Breast epithelium (tissue), 4 donors: ENCODE data around the gene EPHB2. TPM values are rescaled to one million over a fixed set of nuclear protein-coding genes. Genes with fewer than 3 reads are reported as not detected.

ENCODE experiments used
- DNase-seq, 2 donors: peaks; one replicate each; pipeline ENCODE4 v3.0.0-alpha.2; 2019; ENCODE audit warnings: low spot score in 2 of 2
- H3K27ac ChIP-seq, 2 donors: fragments of 200-600 bp; sonication (generic) in 1 of 2; one replicate each; pipeline ENCODE4 v1.5.1; 2016 to 2019; ENCODE audit warnings: mild to moderate bottlenecking in 1 of 2
- H3K27me3 ChIP-seq, 2 donors: fragments of 200-600 bp; sonication (generic) in 1 of 2; one replicate each; pipeline versions ENCODE4 v1.5.1 to v1.6.0; 2017 to 2019; ENCODE audit warnings: control low read depth in 1 of 2, mild to moderate bottlenecking in 1 of 2
- H3K36me3 ChIP-seq: fragments of 200-600 bp; one replicate; pipeline ENCODE4 v1.5.1; 2019
- H3K4me1 ChIP-seq, 2 donors: fragments of 200-600 bp; sonication (generic); one replicate each; pipeline ENCODE4 v1.5.1; 2016 to 2019; ENCODE audit warnings: control low read depth in 1 of 2
- H3K4me3 ChIP-seq, 3 donors: fragments of 200-600 bp; sonication (generic); 1 replicate in 2 of 3; 2 replicates in 1 of 3; pipeline ENCODE4 v1.5.1; 2016 to 2019; ENCODE audit warnings: mild to moderate bottlenecking in 3 of 3, moderate library complexity in 2 of 3
- H3K9me3 ChIP-seq, 2 donors: fragments of 200-600 bp; sonication (generic) in 1 of 2; one replicate each; pipeline ENCODE4 v1.5.1; 2016 to 2019; ENCODE audit warnings: control low read depth in 1 of 2
- POLR2A ChIP-seq: fragments of 450-650 bp; IDR thresholded peaks from one replicate; pipeline ENCODE4 v1.6.1; 2016; ENCODE audit warnings: antibody characterized with exemption, mild to moderate bottlenecking, moderate library complexity
- POLR2AphosphoS5 ChIP-seq, 3 donors: sonication (generic); formaldehyde crosslinking; IDR thresholded peaks; one replicate each; pipeline ENCODE4 v1.6.1; 2017; ENCODE audit warnings: antibody characterized with exemption in 3 of 3
- intact Hi-C: fragments of 100-400 bp; cut with DNase I; formaldehyde crosslinking; loops from one replicate; pipeline ENCODE4 v1.15.1; 2023; ENCODE audit warnings: low total_unique reads
- total RNA-seq, 3 donors: library from RNA; depleted of rRNA; stranded (reverse); fragments of >200 nt; gene quantifications; one replicate each; pipeline ENCODE4 v1.1.0, GENCODE V29; 2016
- TF ChIP-seq, protein P1 (sequence below), 3 donors: fragments of 450-650 bp; IDR thresholded peaks; one replicate each; pipeline ENCODE4 v1.5.1; 2016 to 2017; ENCODE audit warnings: antibody characterized with exemption in 3 of 3, mild to moderate bottlenecking in 3 of 3, moderate library complexity in 3 of 3

Gene EPHB2
- total RNA-seq, 3 donors from 2014 or later = 1.3 to 4.6 (median 1.5) TPM

DNA sequence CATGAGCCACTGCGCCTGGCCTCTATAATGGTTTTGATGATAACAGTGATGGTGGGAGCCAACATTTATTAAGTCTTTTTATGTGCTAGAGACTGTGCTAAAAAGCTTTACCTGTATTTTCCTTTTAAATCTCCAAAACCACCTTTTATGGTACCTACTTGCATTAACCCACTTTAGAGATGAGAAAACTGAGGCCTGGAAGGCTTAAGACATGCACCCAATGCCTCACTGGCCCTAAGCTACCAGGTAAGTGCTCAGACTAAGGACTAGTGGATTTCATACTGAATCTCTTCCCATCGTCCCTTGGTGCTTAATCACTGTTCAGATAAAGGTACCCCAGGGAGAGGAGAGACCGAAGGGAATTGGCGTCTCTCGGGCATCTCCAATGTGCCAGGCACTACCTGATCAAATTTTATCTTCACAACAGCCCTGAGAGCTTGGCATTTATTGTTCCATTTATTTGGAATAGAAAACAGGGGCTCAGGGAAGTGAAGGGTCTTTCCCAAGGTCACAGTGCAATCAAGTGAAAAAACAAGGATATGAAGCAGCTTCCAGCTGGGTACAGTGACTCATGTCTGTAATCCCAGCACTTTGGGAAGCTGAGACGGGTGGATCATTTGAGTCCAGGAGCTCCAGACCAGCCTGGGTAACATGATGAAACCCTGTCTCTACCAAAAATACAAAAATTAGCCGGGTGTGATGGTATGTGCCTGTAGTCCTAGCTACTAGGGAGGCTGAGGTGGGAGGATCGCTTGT lies 177.9 kb downstream of the EPHB2 start:
- H3K36me3 ChIP-seq = no peaks in the 10 kb centered on the region
- no peak overlapping the region for H3K27ac ChIP-seq
- no peak for TF ChIP-seq POLR2AphosphoS5 (IDR thresholded peaks at IDR 0.05)
- no peak for TF ChIP-seq POLR2A
- TF ChIP-seq, protein P1, sequence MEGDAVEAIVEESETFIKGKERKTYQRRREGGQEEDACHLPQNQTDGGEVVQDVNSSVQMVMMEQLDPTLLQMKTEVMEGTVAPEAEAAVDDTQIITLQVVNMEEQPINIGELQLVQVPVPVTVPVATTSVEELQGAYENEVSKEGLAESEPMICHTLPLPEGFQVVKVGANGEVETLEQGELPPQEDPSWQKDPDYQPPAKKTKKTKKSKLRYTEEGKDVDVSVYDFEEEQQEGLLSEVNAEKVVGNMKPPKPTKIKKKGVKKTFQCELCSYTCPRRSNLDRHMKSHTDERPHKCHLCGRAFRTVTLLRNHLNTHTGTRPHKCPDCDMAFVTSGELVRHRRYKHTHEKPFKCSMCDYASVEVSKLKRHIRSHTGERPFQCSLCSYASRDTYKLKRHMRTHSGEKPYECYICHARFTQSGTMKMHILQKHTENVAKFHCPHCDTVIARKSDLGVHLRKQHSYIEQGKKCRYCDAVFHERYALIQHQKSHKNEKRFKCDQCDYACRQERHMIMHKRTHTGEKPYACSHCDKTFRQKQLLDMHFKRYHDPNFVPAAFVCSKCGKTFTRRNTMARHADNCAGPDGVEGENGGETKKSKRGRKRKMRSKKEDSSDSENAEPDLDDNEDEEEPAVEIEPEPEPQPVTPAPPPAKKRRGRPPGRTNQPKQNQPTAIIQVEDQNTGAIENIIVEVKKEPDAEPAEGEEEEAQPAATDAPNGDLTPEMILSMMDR (IDR thresholded peaks at IDR 0.05) = no peak
- H3K4me1 ChIP-seq = no peaks in the 10 kb centered on the region
- intact Hi-C loops = no loop called here
- H3K9me3 ChIP-seq = no peaks in the 10 kb centered on the region
- H3K4me3 ChIP-seq = no peak overlapping the region
- no peaks in the 10 kb centered on the region for H3K27me3 ChIP-seq
- no peak for DNase-seq

GRCh38 chr1:22889213-22889827 lies 178.7 kb downstream of the EPHB2 start:
- Histone ChIP-seq H3K27me3 (no peaks in the 10 kb centered on the region), H3K4me1 (no peaks in the 10 kb centered on the region), H3K36me3 (no peaks in the 10 kb centered on the region), H3K9me3 (no peaks in the 10 kb centered on the region), H3K4me3 (no peak overlapping the region), H3K27ac (no peak overlapping the region)
- intact Hi-C loops = no loop called here
- TF ChIP-seq, protein P1 (IDR thresholded peaks at IDR 0.05) = peak; percentile 47 to 71 (median 70)
- no peak for TF ChIP-seq POLR2A
- TF ChIP-seq POLR2AphosphoS5 (IDR thresholded peaks at IDR 0.05) = no peak
- DNase-seq = no peak

- no peaks in the 10 kb centered on the region for H3K9me3 ChIP-seq
- intact Hi-C loops = loop anchor here (10.0 kb wide), 1 partner anchor 188 kb away; no protein-coding TSS in a partner anchor
- no peak overlapping the region for H3K4me3 ChIP-seq
- no peak for DNase-seq
- no peaks in the 10 kb centered on the region for H3K36me3 ChIP-seq
- no peaks in the 10 kb centered on the region for H3K27me3 ChIP-seq
- H3K27ac ChIP-seq = no peak overlapping the region
- TF ChIP-seq POLR2AphosphoS5 (IDR thresholded peaks at IDR 0.05) = no peak
- TF ChIP-seq POLR2A = no peak
- TF ChIP-seq, protein P1 (IDR thresholded peaks at IDR 0.05) = no peak
- no peaks in the 10 kb centered on the region for H3K4me1 ChIP-seq
These were observed 182.2 kb downstream of the EPHB2 start for GRCh38 chr1:22892789-22893188.

DNA sequence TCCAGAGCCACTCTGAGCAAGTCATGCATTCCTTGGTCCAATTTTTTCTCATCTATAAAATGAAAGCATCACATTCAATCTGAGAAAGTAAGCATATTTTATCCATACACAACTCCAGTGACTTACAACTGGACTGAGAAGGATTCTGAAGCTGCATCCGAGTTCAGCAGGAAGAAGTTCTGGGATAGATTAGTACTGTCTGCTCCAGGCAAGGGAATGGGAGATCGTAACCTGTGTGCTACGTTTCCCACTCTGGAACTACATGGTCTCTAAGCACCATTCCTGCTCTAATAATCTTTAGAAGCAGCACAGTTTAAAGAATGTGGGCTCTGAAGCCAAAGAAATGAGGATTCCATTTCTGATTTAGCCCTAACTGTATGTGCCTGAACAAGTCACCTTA lies 182.7 kb downstream of the EPHB2 start:
- no peaks in the 10 kb centered on the region for H3K4me1 ChIP-seq
- no peaks in the 10 kb centered on the region for H3K9me3 ChIP-seq
- H3K4me3 ChIP-seq = no peak overlapping the region
- TF ChIP-seq, protein P1 (IDR thresholded peaks at IDR 0.05) = no peak
- TF ChIP-seq POLR2A = no peak
- TF ChIP-seq POLR2AphosphoS5 (IDR thresholded peaks at IDR 0.05) = no peak
- intact Hi-C loops = loop anchor here (10.0 kb wide), 1 partner anchor 188 kb away; no protein-coding TSS in a partner anchor
- no peaks in the 10 kb centered on the region for H3K27me3 ChIP-seq
- no peak for DNase-seq
- H3K27ac ChIP-seq = no peak overlapping the region
- no peaks in the 10 kb centered on the region for H3K36me3 ChIP-seq

- intact Hi-C loops = loop anchor here (10.0 kb wide), 1 partner anchor 191 kb away; no protein-coding TSS in a partner anchor
- H3K4me1 ChIP-seq = no peaks in the 10 kb centered on the region
- no peak overlapping the region for H3K27ac ChIP-seq
- TF ChIP-seq, protein P1 (IDR thresholded peaks at IDR 0.05) = no peak
- no peak for TF ChIP-seq POLR2AphosphoS5 (IDR thresholded peaks at IDR 0.05)
- no peak for TF ChIP-seq POLR2A
- no peaks in the 10 kb centered on the region for H3K27me3 ChIP-seq
- DNase-seq = no peak
- H3K9me3 ChIP-seq = no peaks in the 10 kb centered on the region
- H3K36me3 ChIP-seq = no peaks in the 10 kb centered on the region
- no peak overlapping the region for H3K4me3 ChIP-seq
These were observed 184.7 kb downstream of the EPHB2 start for GRCh38 chr1:22895357-22895756.
